ENCODE measurements around the gene KCNH1. TPM values are rescaled to one million over a fixed set of nuclear protein-coding genes. Genes with fewer than 3 reads are reported as not detected.

KCNH1 gene
- total RNA-seq, 1 experiment from 2014 or later = not detected

DNA sequence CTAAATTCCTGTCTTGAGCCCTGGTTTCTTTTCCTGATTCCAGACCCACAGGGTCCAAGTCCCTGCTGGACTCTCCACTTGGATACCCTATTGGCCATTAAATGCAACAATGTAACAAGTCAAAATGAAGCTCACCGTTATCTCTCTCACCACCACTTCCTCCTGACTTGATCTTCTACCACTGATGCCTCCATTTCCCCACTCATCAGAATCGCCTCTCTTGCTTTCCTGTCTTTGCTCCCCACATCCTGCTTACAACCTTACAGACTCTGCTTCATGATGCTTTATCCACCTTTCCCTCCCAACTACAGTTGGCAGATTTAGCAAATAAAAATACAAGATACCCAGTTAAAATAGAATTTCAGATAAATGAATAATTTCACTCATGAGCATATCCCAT, 343.8 kb downstream of the KCNH1 start:
- BruUV-seq (replicated peaks) = no TSS peak
- CTCF ChIA-PET = no interaction called here

DNA sequence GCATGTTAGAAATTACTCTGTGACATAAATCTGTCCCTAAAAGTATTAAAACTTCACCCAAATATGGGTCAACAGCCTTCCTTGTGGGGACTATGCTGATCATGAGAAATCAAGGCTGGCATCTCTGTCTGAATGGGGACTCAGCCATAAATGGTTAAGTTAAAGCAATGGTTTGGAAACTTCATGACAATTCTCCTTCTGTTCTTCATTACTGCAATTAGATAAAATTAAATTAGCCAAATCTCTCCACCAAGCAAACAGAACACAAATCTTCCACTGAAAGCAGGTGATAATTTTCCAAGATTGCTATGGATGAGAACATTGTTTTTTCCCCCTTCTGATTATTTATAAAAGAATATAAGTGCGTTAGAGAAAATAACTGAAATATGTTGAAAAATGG, 346.1 kb downstream of the KCNH1 start:
- H3K4me1 ChIP-seq (ENCODE audit: insufficient read depth, low read length, poor library complexity, severe bottlenecking) = no peaks in the 10 kb centered on the region
- CTCF ChIA-PET = no interaction called here
- no peak overlapping the region for H3K4me3 ChIP-seq (ENCODE audit: low read depth, low read length, poor library complexity, severe bottlenecking)
- TF ChIP-seq, protein P1, sequence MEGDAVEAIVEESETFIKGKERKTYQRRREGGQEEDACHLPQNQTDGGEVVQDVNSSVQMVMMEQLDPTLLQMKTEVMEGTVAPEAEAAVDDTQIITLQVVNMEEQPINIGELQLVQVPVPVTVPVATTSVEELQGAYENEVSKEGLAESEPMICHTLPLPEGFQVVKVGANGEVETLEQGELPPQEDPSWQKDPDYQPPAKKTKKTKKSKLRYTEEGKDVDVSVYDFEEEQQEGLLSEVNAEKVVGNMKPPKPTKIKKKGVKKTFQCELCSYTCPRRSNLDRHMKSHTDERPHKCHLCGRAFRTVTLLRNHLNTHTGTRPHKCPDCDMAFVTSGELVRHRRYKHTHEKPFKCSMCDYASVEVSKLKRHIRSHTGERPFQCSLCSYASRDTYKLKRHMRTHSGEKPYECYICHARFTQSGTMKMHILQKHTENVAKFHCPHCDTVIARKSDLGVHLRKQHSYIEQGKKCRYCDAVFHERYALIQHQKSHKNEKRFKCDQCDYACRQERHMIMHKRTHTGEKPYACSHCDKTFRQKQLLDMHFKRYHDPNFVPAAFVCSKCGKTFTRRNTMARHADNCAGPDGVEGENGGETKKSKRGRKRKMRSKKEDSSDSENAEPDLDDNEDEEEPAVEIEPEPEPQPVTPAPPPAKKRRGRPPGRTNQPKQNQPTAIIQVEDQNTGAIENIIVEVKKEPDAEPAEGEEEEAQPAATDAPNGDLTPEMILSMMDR (conservative IDR thresholded peaks at IDR 0.05; ENCODE audit: low read depth, low read length) = no peak
- no peak for TF ChIP-seq EZH2 (IDR thresholded peaks at IDR 0.05; ENCODE audit: borderline replicate concordance, low read depth, low read length, poor library complexity, severe bottlenecking)
- BruUV-seq (replicated peaks) = no TSS peak
- no peak overlapping the region for H3K27ac ChIP-seq (ENCODE audit: low read depth, low read length, poor library complexity, severe bottlenecking)
- H3K9me3 ChIP-seq (ENCODE audit: low read depth, low read length, poor library complexity, severe bottlenecking) = no peaks in the 10 kb centered on the region
- intact Hi-C loops (cut with micrococcal nuclease; ENCODE audit: unreplicated experiment) = no loop called here
- H3K36me3 ChIP-seq (ENCODE audit: insufficient read depth, low read length, poor library complexity, severe bottlenecking) = no peaks in the 10 kb centered on the region
- H3K27me3 ChIP-seq (replicated peaks; ENCODE audit: insufficient read depth, low read depth, low read length, poor library complexity) = peaks cover 42% of the 10 kb centered on the region
- POLR2A ChIA-PET (ENCODE audit: low non-redundant PET) = no interaction called here
- no peak for DNase-seq (ENCODE audit: low spot score)

More for the DNA sequence above, 343.8 kb downstream of the KCNH1 start:
- Histone ChIP-seq H3K9me3 (ENCODE audit: low read depth, low read length, poor library complexity, severe bottlenecking) (no peaks in the 10 kb centered on the region), H3K4me3 (ENCODE audit: low read depth, low read length, poor library complexity, severe bottlenecking) (no peak overlapping the region), H3K27ac (ENCODE audit: low read depth, low read length, poor library complexity, severe bottlenecking) (no peak overlapping the region), H3K27me3 (replicated peaks; ENCODE audit: insufficient read depth, low read depth, low read length, poor library complexity) (peaks cover 36% of the 10 kb centered on the region), H3K36me3 (ENCODE audit: insufficient read depth, low read length, poor library complexity, severe bottlenecking) (no peaks in the 10 kb centered on the region), H3K4me1 (ENCODE audit: insufficient read depth, low read length, poor library complexity, severe bottlenecking) (no peaks in the 10 kb centered on the region)
- POLR2A ChIA-PET (ENCODE audit: low non-redundant PET) = no interaction called here
- intact Hi-C loops (cut with micrococcal nuclease; ENCODE audit: unreplicated experiment) = no loop called here
- DNase-seq (ENCODE audit: low spot score) = no peak
- TF ChIP-seq, protein P1 (conservative IDR thresholded peaks at IDR 0.05; ENCODE audit: low read depth, low read length) = no peak
- no peak for TF ChIP-seq EZH2 (IDR thresholded peaks at IDR 0.05; ENCODE audit: borderline replicate concordance, low read depth, low read length, poor library complexity, severe bottlenecking)

DNA sequence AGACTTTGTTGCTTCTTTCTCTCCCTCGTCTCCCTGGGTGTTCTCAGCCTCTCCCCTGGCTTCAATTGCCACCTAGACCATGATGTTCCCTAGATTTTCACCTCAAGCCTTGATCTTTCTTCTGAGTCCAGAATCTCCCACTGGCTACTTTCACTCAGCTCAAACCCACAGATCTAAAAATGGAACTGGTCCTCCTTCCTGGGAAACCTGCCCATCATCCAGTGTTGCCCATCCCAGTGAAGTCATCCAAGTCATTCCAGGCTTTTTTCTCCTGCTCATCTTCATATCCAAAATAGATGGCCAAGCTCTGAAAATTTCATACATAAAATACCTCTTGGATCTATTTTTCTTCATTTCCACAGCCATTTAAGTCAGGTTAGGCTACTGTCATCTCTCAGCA, 347.4 kb downstream of the KCNH1 start:
- no peaks in the 10 kb centered on the region for H3K36me3 ChIP-seq (ENCODE audit: insufficient read depth, low read length, poor library complexity, severe bottlenecking)
- TF ChIP-seq EZH2 (IDR thresholded peaks at IDR 0.05; ENCODE audit: borderline replicate concordance, low read depth, low read length, poor library complexity, severe bottlenecking) = no peak
- TF ChIP-seq, protein P1 (conservative IDR thresholded peaks at IDR 0.05; ENCODE audit: low read depth, low read length) = no peak
- peaks cover 43% of the 10 kb centered on the region for H3K27me3 ChIP-seq (replicated peaks; ENCODE audit: insufficient read depth, low read depth, low read length, poor library complexity)
- ChIA-PET POLR2A (ENCODE audit: low non-redundant PET) (no interaction called here), CTCF (no interaction called here)
- no peaks in the 10 kb centered on the region for H3K4me1 ChIP-seq (ENCODE audit: insufficient read depth, low read length, poor library complexity, severe bottlenecking)
- BruUV-seq (replicated peaks) = no TSS peak
- H3K27ac ChIP-seq (ENCODE audit: low read depth, low read length, poor library complexity, severe bottlenecking) = no peak overlapping the region
- no peaks in the 10 kb centered on the region for H3K9me3 ChIP-seq (ENCODE audit: low read depth, low read length, poor library complexity, severe bottlenecking)
- intact Hi-C loops (cut with micrococcal nuclease; ENCODE audit: unreplicated experiment) = no loop called here
- DNase-seq (ENCODE audit: low spot score) = no peak
- no peak overlapping the region for H3K4me3 ChIP-seq (ENCODE audit: low read depth, low read length, poor library complexity, severe bottlenecking)

Measured in A673 (cell line).